Measurements from ENCODE around the gene SUPT16H. TPM values are rescaled to one million over a fixed set of nuclear protein-coding genes. Genes with fewer than 3 reads are reported as not detected.

Gene SUPT16H
- total and polyA plus RNA-seq, 2 of the 13 experiments (the other 11 are each of a cell fraction or from before 2014, with no cell fraction given) = 77.5 to 230 TPM

- TF ChIP-seq MYNN (CRISPR knock-in tag; IDR thresholded peaks at IDR 0.05; ENCODE audit: low read depth) (peak; percentile 47; the same call in 1 of the 2 replicates), ZNF225 (CRISPR knock-in tag; IDR thresholded peaks at IDR 0.05) (peak; percentile 50; the same call in 1 of the 2 replicates), NFIC (IDR thresholded peaks at IDR 0.05; ENCODE audit: low read length) (peak; percentile 82), ZNF121 (CRISPR knock-in tag; IDR thresholded peaks at IDR 0.05) (no peak), PPARG (CRISPR knock-in tag; conservative IDR thresholded peaks at IDR 0.05) (peak; percentile 5), ZNF614 (CRISPR knock-in tag; IDR thresholded peaks at IDR 0.05; ENCODE audit: borderline replicate concordance) (no peak; the same call in none of the 2 replicates), DMTF1 (CRISPR knock-in tag; IDR thresholded peaks at IDR 0.05) (no peak), ZNF704 (CRISPR knock-in tag; IDR thresholded peaks at IDR 0.05; ENCODE audit: borderline replicate concordance) (0 out of 2 replicates have a peak, but pooled peaks have one; percentile 16), POLR2G (IDR thresholded peaks at IDR 0.05; ENCODE audit: low read depth, low read length) (peak; percentile 96), ZNF792 (CRISPR knock-in tag; IDR thresholded peaks at IDR 0.05) (peak; percentile 78), CEBPG (CRISPR knock-in tag; IDR thresholded peaks at IDR 0.05) (no peak), IKZF4 (CRISPR knock-in tag; IDR thresholded peaks at IDR 0.05; ENCODE audit: borderline replicate concordance, low read depth, not compliant biosample characterization) (peak; percentile 53), BRCA1 (CRISPR knock-in tag; IDR thresholded peaks at IDR 0.05) (no peak), ZNF17 (CRISPR knock-in tag; IDR thresholded peaks at IDR 0.05) (no peak), ZNF709 (CRISPR knock-in tag; IDR thresholded peaks at IDR 0.05) (peak; percentile 76; the same call in 1 of the 2 replicates), PBX2 (CRISPR knock-in tag; IDR thresholded peaks at IDR 0.05) (no peak), ZMYM2 (CRISPR knock-in tag; IDR thresholded peaks at IDR 0.05) (0 out of 2 replicates have a peak, but pooled peaks have one; percentile 40), HDAC1 (CRISPR knock-in tag; IDR thresholded peaks at IDR 0.05) (peak; percentile 92), ZNF280B (CRISPR knock-in tag; IDR thresholded peaks at IDR 0.05; ENCODE audit: borderline replicate concordance) (peak; percentile 91; the same call in 1 of the 2 replicates), CCDC6 (CRISPR knock-in tag; IDR thresholded peaks at IDR 0.05) (peak; percentile 75), RARA (CRISPR knock-in tag; IDR thresholded peaks at IDR 0.05) (no peak; the same call in 1 of the 2 replicates), GPN1 (CRISPR knock-in tag; IDR thresholded peaks at IDR 0.05; ENCODE audit: borderline replicate concordance) (no peak), MTERF4 (CRISPR knock-in tag; IDR thresholded peaks at IDR 0.05) (0 out of 2 replicates have a peak, but pooled peaks have one; percentile 66)
Observed at GRCh38 chr14:21383848-21384493, at the start of gene SUPT16H (continued).

All from HepG2 (cell line).